BLaER1 (cell line): Measurements from ENCODE around the gene LRP1.

Experiments used
- H3K27ac ChIP-seq: shearing (Covaris generic); formaldehyde crosslinking; 2 replicates; pipeline ENCODE4 v1.8.1; 2022
- H3K27me3 ChIP-seq: shearing (Covaris generic); formaldehyde crosslinking; 2 replicates; pipeline ENCODE4 v1.8.1; 2022
- H3K36me3 ChIP-seq: shearing (Covaris generic); formaldehyde crosslinking; 2 replicates; pipeline ENCODE4 v1.8.1; 2022
- H3K4me1 ChIP-seq: shearing (Covaris generic); formaldehyde crosslinking; 2 replicates; pipeline ENCODE4 v1.8.1; 2022
- H3K4me2 ChIP-seq: shearing (Covaris generic); formaldehyde crosslinking; 2 replicates; pipeline ENCODE4 v1.8.1; 2022
- H3K4me3 ChIP-seq: shearing (Covaris generic); formaldehyde crosslinking; 2 replicates; pipeline ENCODE4 v1.8.1; 2022
- H3K9ac ChIP-seq: shearing (Covaris generic); formaldehyde crosslinking; 2 replicates; pipeline ENCODE4 v1.8.1; 2022
- H3K9me3 ChIP-seq: shearing (Covaris generic); formaldehyde crosslinking; 2 replicates; pipeline ENCODE4 v1.8.1; 2022
- H4K20me1 ChIP-seq: shearing (Covaris generic); formaldehyde crosslinking; 2 replicates; pipeline ENCODE4 v1.8.1; 2022
- Cebpa-rat ChIP-seq: shearing (Covaris generic); IDR thresholded peaks from 2 replicates; pipeline ENCODE4 v1.8.1; 2022

LRP1 gene

GRCh38 chr12:57088354-57089270, 39.7 kb upstream of the LRP1 start, which contains the start of gene NAB2:
Gene NAB2, plus strand, starts transcription at chr12:57089114. Its CDS starts 158 bp downstream, at chr12:57089272.
- Histone ChIP-seq H4K20me1 (peaks cover 30% of the 10 kb centered on the region), H3K9me3 (no peaks in the 10 kb centered on the region), H3K4me2 (peak within 1 kb of the TSS; percentile 92)

DNA sequence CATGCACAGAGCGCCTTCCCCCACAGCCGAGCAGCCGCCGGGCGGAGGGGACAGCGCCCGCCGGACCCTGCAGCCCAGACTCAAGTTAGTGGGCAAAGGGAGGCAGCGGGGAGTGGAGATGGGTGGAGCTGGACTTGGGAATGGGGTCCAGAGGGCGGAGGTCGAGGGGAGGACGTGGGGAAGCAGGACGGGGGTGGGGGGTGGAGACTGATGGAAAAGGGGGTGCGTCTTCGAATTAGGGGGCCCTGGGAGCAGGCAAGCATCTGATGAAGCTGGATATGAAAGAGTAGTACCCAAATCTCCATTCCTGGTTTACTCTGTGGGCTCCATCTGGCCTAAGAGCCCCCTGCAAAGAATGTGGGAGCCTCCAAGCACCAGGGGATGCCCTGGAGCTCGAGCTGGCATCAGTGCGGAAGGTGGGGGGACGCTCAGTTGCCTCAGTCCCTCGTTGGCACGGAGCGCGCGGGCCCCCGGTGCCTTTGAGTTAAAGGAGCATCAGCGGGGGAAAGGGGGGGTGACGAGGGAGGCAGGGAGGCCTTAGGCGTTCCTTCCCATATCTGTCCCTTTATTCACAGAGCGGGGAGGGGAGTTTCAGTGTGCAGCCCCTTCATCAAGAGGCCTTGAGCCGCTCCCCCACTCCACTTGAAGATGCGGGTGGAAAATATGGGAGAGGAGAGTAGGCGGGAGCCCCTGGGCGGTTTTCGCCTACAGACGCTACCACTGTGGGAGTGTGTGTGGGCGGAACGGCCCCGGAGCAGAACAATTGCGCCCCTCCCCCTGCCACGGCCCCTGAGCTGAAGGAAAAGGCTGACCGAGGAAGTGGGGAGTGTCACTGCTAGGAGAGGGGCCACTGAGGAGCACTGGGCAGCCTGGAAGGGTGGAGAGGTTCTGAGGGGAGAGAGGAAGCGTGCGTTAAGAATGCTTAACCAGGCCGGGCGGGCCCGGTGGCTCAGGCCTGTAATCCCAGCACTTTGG, 38.7 kb upstream of the LRP1 start:
- Histone ChIP-seq H3K36me3 (peaks cover 33% of the 10 kb centered on the region), H3K9ac (peak overlapping the region; percentile 88), H3K9me3 (no peaks in the 10 kb centered on the region), H3K4me1 (peaks cover 54% of the 10 kb centered on the region), H3K4me3 (peak overlapping the region; percentile 90), H4K20me1 (peaks cover 33% of the 10 kb centered on the region), H3K27ac (peak overlapping the region; percentile 82), H3K27me3 (no peaks in the 10 kb centered on the region), H3K4me2 (peak overlapping the region; percentile 87)
- no peak for TF ChIP-seq Cebpa-rat

More at GRCh38 chr12:57088354-57089270, 39.7 kb upstream of the LRP1 start, which contains the start of gene NAB2:
- peaks cover 46% of the 10 kb centered on the region for H3K4me1 ChIP-seq
- no peaks in the 10 kb centered on the region for H3K27me3 ChIP-seq
- peak within 1 kb of the TSS; percentile 90 for H3K4me3 ChIP-seq
- H3K36me3 ChIP-seq = peaks cover 28% of the 10 kb centered on the region
- peak; percentile 67; the same call in 1 of the 2 replicates for TF ChIP-seq Cebpa-rat
- H3K9ac ChIP-seq = peak within 1 kb of the TSS; percentile 91
- peak within 1 kb of the TSS; percentile 98 for H3K27ac ChIP-seq

DNA sequence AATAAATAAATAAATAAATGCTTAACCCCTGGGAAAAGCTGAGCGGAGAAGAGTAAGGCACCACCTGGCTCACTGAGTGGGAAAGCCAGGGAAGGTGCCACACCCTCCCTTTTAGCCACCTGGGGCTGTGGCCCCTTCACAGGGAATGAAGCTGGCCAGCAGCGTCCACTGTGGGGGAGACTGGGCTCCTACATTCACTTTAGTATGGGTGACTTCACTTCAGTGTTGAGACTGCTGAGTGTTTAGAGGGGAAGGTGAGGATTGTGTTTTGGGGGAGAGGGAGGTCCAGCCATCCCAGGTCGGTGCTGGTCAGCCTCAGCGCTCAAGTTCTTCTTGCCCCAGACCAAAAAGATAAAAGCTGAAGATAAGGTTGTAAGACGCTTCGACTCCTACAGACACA, 37.8 kb upstream of the LRP1 start:
- peaks cover 42% of the 10 kb centered on the region for H3K36me3 ChIP-seq
- no peaks in the 10 kb centered on the region for H3K9me3 ChIP-seq
- no peaks in the 10 kb centered on the region for H3K27me3 ChIP-seq
- H3K27ac ChIP-seq = peak overlapping the region; percentile 82; the same call in 1 of the 2 replicates
- H3K9ac ChIP-seq = peak overlapping the region; percentile 88
- peaks cover 42% of the 10 kb centered on the region for H4K20me1 ChIP-seq
- TF ChIP-seq Cebpa-rat = no peak
- peak overlapping the region; percentile 90 for H3K4me3 ChIP-seq
- H3K4me2 ChIP-seq = peak overlapping the region; percentile 87
- peaks cover 54% of the 10 kb centered on the region for H3K4me1 ChIP-seq

- H3K9me3 ChIP-seq = no peaks in the 10 kb centered on the region
- peaks cover 46% of the 10 kb centered on the region for H4K20me1 ChIP-seq
- no peak for TF ChIP-seq Cebpa-rat
- H3K36me3 ChIP-seq = peaks cover 48% of the 10 kb centered on the region
- H3K4me3 ChIP-seq = peak overlapping the region; percentile 90; the same call in 1 of the 2 replicates
- peak overlapping the region; percentile 87 for H3K4me2 ChIP-seq
- H3K9ac ChIP-seq = peak overlapping the region; percentile 88
- H3K27me3 ChIP-seq = no peaks in the 10 kb centered on the region
- peaks cover 54% of the 10 kb centered on the region for H3K4me1 ChIP-seq
- peak overlapping the region; percentile 82; the same call in 1 of the 2 replicates for H3K27ac ChIP-seq
These were observed 37.2 kb upstream of the LRP1 start for GRCh38 chr12:57090924-57091637.

DNA sequence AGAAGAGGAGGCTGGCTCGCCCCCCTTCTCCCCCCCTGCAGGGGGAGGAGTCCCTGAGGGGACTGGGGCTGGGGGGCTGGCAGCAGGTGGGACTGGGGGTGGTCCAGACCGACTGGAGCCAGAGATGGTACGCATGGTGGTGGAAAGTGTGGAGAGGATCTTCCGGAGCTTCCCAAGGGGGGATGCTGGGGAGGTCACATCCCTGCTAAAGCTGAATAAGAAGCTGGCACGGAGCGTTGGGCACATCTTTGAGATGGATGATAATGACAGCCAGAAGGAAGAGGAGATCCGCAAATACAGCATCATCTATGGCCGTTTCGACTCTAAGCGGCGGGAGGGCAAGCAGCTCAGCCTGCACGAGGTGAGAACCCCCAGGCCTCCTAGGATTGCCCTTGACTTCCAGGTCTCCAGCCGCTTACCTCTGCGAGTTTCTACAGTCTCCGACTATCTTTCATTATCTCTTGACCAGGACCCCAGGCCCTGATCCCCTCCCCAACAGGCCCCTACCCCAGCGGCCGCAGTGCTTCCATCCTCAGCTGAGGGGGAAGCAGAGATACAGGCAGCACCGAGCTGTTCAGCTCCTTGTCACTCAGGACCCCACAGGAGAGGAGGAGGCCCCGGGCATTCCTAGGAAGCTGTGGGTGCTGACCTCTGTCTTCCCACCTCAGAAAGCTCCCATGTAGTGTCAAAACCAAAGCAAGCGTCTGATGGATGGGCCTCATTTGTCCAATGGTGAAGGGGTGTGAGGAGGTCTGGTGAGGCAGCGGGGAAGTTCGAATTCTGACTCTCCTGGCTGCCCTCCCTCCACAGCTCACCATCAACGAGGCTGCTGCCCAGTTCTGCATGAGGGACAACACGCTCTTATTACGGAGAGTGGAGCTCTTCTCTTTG, 36.4 kb upstream of the LRP1 start:
- Histone ChIP-seq H3K4me1 (peaks cover 58% of the 10 kb centered on the region), H3K4me3 (no peak overlapping the region), H3K4me2 (peak overlapping the region; percentile 87), H4K20me1 (peaks cover 50% of the 10 kb centered on the region), H3K9ac (0 out of 2 replicates have a peak overlapping the region, but pooled peaks have one; percentile 88), H3K27me3 (no peaks in the 10 kb centered on the region), H3K9me3 (no peaks in the 10 kb centered on the region), H3K36me3 (peaks cover 56% of the 10 kb centered on the region), H3K27ac (peak overlapping the region; percentile 35; the same call in 1 of the 2 replicates)
- no peak for TF ChIP-seq Cebpa-rat

DNA sequence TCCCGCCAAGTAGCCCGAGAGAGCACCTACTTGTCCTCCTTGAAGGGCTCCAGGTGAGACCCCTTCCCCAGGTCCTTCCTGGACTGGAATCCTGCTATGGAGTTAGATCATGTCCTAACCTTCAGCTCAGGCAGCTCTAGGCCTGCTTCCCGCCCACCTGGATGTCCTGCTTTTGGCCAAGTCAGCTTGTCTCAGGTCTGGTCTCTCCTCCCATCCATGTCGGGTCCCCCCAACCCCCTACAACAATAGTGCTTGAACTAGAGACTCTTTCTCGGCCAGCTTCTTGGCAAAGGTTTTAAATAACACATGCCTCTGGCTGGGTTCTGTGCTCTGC, 35.8 kb upstream of the LRP1 start:
- Histone ChIP-seq H3K27ac (0 out of 2 replicates have a peak overlapping the region, but pooled peaks have one; percentile 35), H3K9ac (0 out of 2 replicates have a peak overlapping the region, but pooled peaks have one; percentile 16)

GRCh38 chr12:57092876-57093414, 35.3 kb upstream of the LRP1 start:
- no peak for TF ChIP-seq Cebpa-rat
- Histone ChIP-seq H3K4me3 (no peak overlapping the region), H3K4me2 (peak overlapping the region; percentile 78), H4K20me1 (peaks cover 50% of the 10 kb centered on the region), H3K9ac (0 out of 2 replicates have a peak overlapping the region, but pooled peaks have one; percentile 16), H3K9me3 (no peaks in the 10 kb centered on the region), H3K27ac (no peak overlapping the region), H3K4me1 (peaks cover 68% of the 10 kb centered on the region), H3K27me3 (no peaks in the 10 kb centered on the region), H3K36me3 (peaks cover 67% of the 10 kb centered on the region)

More for the DNA sequence above, 35.8 kb upstream of the LRP1 start:
- H3K4me1 ChIP-seq = peaks cover 64% of the 10 kb centered on the region
- no peaks in the 10 kb centered on the region for H3K27me3 ChIP-seq
- no peak overlapping the region for H3K4me2 ChIP-seq
- no peaks in the 10 kb centered on the region for H3K9me3 ChIP-seq
- H3K4me3 ChIP-seq = no peak overlapping the region
- no peak for TF ChIP-seq Cebpa-rat
- peaks cover 63% of the 10 kb centered on the region for H3K36me3 ChIP-seq
- peaks cover 50% of the 10 kb centered on the region for H4K20me1 ChIP-seq
